Naive thymus-derived CD4-positive, alpha-beta T cell (primary cell): ENCODE results near the gene CLIC3. TPM values are rescaled to one million over a fixed set of nuclear protein-coding genes. Genes with fewer than 3 reads are reported as not detected.

Experiments used
- ATAC-seq: fragments of 150-1000 bp; cut with Tn5 transposase; 2 replicates; pipeline ENCODE4 v1.10.0; 2021; ENCODE audit warnings: mild to moderate bottlenecking, moderate library complexity
- CTCF ChIA-PET: fragments of 350-600 bp; sonication (Branson Sonifier 250); formaldehyde crosslinking; loops from one replicate; lab custom pipeline; 2021; ENCODE audit warnings: antibody characterized with exemption; lab: Charles Lee
- POLR2A ChIA-PET: fragments of 350-600 bp; sonication (Branson Sonifier 250); formaldehyde crosslinking; loops from one replicate; lab custom pipeline; 2021; ENCODE audit warnings: antibody characterized with exemption, inconsistent platforms; lab: Charles Lee
- DNase-seq, 9 donors: peaks; one replicate each; pipeline versions ENCODE4 v3.0.0 to v3.0.0-alpha.2; 2020 to 2022; ENCODE audit warnings: mixed read lengths in 1 of 9
- H3K27ac ChIP-seq: one replicate; pipeline ENCODE4 v1.7.0; 2013; ENCODE audit warnings: mild to moderate bottlenecking, low read depth, low read length, moderate library complexity
- H3K27me3 ChIP-seq, 2 donors: one replicate each; pipeline ENCODE4 v1.7.0; 2013; ENCODE audit warnings: low read length in 2 of 2, mild to moderate bottlenecking in 2 of 2, moderate library complexity in 2 of 2; ENCODE audit not compliant: control insufficient read depth in 2 of 2, insufficient read depth in 2 of 2
- H3K36me3 ChIP-seq, 3 experiments: 1 replicate in 2 of 3; 2 replicates in 1 of 3; pipeline ENCODE4 v1.7.0; 2013; ENCODE audit warnings: low read length in 3 of 3, mild to moderate bottlenecking in 3 of 3, moderate library complexity in 1 of 3; ENCODE audit not compliant: insufficient read depth in 3 of 3, control insufficient read depth in 2 of 3
- H3K4me1 ChIP-seq, 2 donors: one replicate each; pipeline ENCODE4 v1.7.0; 2013; ENCODE audit warnings: low read length in 2 of 2, mild to moderate bottlenecking in 2 of 2, moderate library complexity in 1 of 2; ENCODE audit not compliant: control insufficient read depth in 2 of 2, insufficient read depth in 2 of 2
- H3K4me3 ChIP-seq: 2 replicates; pipeline ENCODE4 v1.7.0; 2013; ENCODE audit warnings: mild to moderate bottlenecking, low read length
- H3K9me3 ChIP-seq, 3 experiments: 1 replicate in 2 of 3; 2 replicates in 1 of 3; pipeline ENCODE4 v1.7.0; 2013; ENCODE audit warnings: low read length in 3 of 3; ENCODE audit not compliant: control insufficient read depth in 2 of 3
- H3K27ac Mint-ChIP-seq, 9 donors: one replicate each; pipeline ENCODE4 v1.8.0; 2020 to 2022; ENCODE audit warnings: mixed read lengths in 9 of 9, mild to moderate bottlenecking in 8 of 9, moderate library complexity in 5 of 9, inconsistent platforms in 2 of 9
- H3K27me3 Mint-ChIP-seq, 5 donors: one replicate each; pipeline ENCODE4 v1.8.0; 2021 to 2022; ENCODE audit warnings: mixed read lengths in 5 of 5, mild to moderate bottlenecking in 1 of 5
- H3K36me3 Mint-ChIP-seq, 5 donors: one replicate each; pipeline ENCODE4 v1.8.0; 2020 to 2022; ENCODE audit warnings: mixed read lengths in 5 of 5, mild to moderate bottlenecking in 3 of 5, inconsistent platforms in 1 of 5
- H3K4me1 Mint-ChIP-seq, 7 donors: one replicate each; pipeline ENCODE4 v1.8.0; 2020 to 2022; ENCODE audit warnings: mixed read lengths in 7 of 7, mild to moderate bottlenecking in 3 of 7, inconsistent platforms in 1 of 7
- H3K4me3 Mint-ChIP-seq, 10 donors: one replicate each; pipeline ENCODE4 v1.8.0; 2020 to 2022; ENCODE audit warnings: mild to moderate bottlenecking in 10 of 10, mixed read lengths in 10 of 10, moderate library complexity in 6 of 10, inconsistent platforms in 2 of 10
- H3K9me3 Mint-ChIP-seq, 11 donors: one replicate each; pipeline ENCODE4 v1.8.0; 2020 to 2022; ENCODE audit warnings: mixed read lengths in 11 of 11, mild to moderate bottlenecking in 4 of 11, inconsistent platforms in 1 of 11, moderate library complexity in 1 of 11
- intact Hi-C, 2 donors: fragments of 100-400 bp; cut with micrococcal nuclease; formaldehyde crosslinking; loops; one replicate each; pipeline ENCODE4 v1.15.1; 2023
- polyA plus RNA-seq, 2 donors: library from polyadenylated mRNA; unstranded; fragments of 300-500 nt; fragmentation: Illumina TruSeq; gene quantifications; one replicate each; pipeline ENCODE4 v1.2.3, GENCODE V29; 2021
- total RNA-seq, 6 experiments: library from RNA in 5 of 6; stranded (reverse) in 5 of 6; gene quantifications; 1 replicate in 5 of 6; 2 replicates in 1 of 6; pipeline ENCODE4 v1.2.3 and lab custom pipeline; 2021 to 2026

CLIC3 gene
- total and polyA plus RNA-seq, 7 experiments from 2014 or later, result 0.31 to 13.0 (median 0.64) TPM; not detected in 1

DNA sequence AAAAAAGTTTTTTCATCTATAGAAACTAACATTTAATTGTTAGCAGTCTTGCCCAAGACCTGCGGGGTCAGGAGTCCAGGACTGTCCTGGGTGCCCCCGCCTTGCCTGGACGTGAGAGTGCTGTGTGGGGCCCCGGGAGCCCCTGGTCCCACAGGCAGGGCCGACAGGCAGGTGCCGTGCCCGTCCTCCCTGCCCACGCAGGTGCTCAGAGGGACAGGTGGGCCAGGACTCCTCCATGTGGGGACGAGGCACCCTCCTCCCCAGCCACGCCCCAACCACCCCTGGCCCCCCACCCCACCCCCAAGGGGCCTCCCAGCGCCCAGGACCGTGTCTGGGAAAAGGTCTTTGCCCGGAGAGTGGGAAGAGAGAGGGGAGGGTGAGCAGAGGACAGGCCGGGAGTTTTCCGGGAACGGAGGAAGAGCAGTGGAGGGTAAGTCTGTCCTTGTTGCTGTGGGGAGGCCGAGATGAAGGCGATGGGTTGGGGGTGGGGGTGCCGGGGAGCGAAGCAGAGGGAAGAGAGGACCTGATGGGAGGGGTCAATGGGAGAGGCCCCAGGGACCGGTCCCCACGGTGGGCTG, 47.0 kb downstream of the CLIC3 start:
- POLR2A ChIA-PET, result no interaction called here
- peak overlapping the region; percentile 81 for H3K27ac ChIP-seq
- no peaks in the 10 kb centered on the region for H3K36me3 ChIP-seq
- no peaks in the 10 kb centered on the region for H3K9me3 ChIP-seq
- H3K9me3 Mint-ChIP-seq, result no peaks in the 10 kb centered on the region
- ATAC-seq, result no peak
- peaks cover 0 to 17% (median 5%) of the 10 kb centered on the region in 7 donors for H3K4me1 Mint-ChIP-seq
- H3K4me3 Mint-ChIP-seq, result peak overlapping the region; percentile 73 to 89 (median 85)
- H3K27ac Mint-ChIP-seq, result peak overlapping the region in 8 of 9 donors; percentile 74 to 89 (median 86)
- intact Hi-C loops, result loop anchor here (1.0 to 10.0 kb wide), 5 partner anchors 29 to 275 kb away; partner anchors contain the start of genes CYSRT1 (in 1 of the 2), NDOR1 (in 1 of the 2), PAXX (in 1 of the 2) and RNF208 (in 1 of the 2)
- peaks cover 7 to 16% of the 10 kb centered on the region in 2 donors for H3K4me1 ChIP-seq
- peak overlapping the region; percentile 68 for H3K4me3 ChIP-seq
- CTCF ChIA-PET, result no interaction called here
- peak in 1 of 9 donors; percentile 8 for DNase-seq
- H3K27me3 Mint-ChIP-seq, result no peaks in the 10 kb centered on the region
- no peaks in the 10 kb centered on the region for H3K36me3 Mint-ChIP-seq
- H3K27me3 ChIP-seq, result no peaks in the 10 kb centered on the region

DNA sequence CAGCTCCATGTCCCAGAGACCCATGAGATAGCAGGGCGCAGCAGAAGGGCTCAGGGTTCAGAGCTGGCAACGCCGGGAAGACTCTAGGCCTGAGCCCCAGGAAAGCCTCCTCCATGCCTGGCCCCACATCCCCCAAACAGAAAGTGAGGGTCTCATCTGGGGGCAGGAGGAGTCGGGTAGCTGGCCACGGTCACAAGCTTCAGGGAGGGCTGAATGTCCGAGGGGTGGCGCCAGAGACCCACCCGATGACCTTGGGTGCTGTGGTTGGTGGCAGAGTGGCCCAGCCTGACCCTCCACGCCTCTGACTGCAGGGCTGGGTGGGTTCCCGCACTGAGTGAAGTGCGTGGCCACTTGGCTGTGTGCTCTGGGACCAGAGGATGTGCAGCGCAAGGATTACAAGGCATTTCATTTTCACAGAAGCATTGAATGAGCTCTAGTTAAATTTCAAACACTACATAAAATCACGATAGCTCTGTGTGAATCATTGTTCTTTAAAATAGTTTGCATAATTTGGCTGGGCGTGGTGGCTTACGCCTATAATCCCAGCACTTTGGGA, 48.3 kb downstream of the CLIC3 start:
- no peak overlapping the region for H3K4me3 ChIP-seq
- H3K4me1 Mint-ChIP-seq, result peaks cover 0 to 17% (median 5%) of the 10 kb centered on the region in 7 donors
- intact Hi-C loops, result loop anchor here (2.0 to 10.0 kb wide), 3 partner anchors 87 to 277 kb away; partner anchors contain the start of genes CYSRT1 (in 1 of the 2), NDOR1 (in 1 of the 2), RNF208 (in 1 of the 2) and RNF224 (in 1 of the 2)
- H3K4me1 ChIP-seq, result peaks cover 10 to 16% of the 10 kb centered on the region in 2 donors
- no peaks in the 10 kb centered on the region for H3K27me3 Mint-ChIP-seq
- H3K27ac Mint-ChIP-seq, result peak overlapping the region in 5 of 9 donors; percentile 9 to 83 (median 45)
- peak in 1 of 9 donors; percentile 3 for DNase-seq
- no peaks in the 10 kb centered on the region for H3K36me3 Mint-ChIP-seq
- peak overlapping the region in 9 of 10 donors; percentile 5 to 89 (median 53) for H3K4me3 Mint-ChIP-seq
- CTCF ChIA-PET, result interaction anchor here (0.8 to 1.4 kb wide), 2 partner anchors 80 to 87 kb away, joined by 3 read pairs; partner anchors contain the start of gene ABCA2
- no peak for ATAC-seq
- H3K36me3 ChIP-seq, result peaks cover 0 to 4% (median 0%) of the 10 kb centered on the region in 3 experiments
- H3K27me3 ChIP-seq, result no peaks in the 10 kb centered on the region
- POLR2A ChIA-PET, result interaction anchor here (0.9 to 1.8 kb wide), 5 partner anchors 10 to 105 kb away, joined by 3 to 4 read pairs (median 3); no protein-coding TSS in a partner anchor
- H3K9me3 Mint-ChIP-seq, result no peaks in the 10 kb centered on the region
- H3K9me3 ChIP-seq, result no peaks in the 10 kb centered on the region
- no peak overlapping the region for H3K27ac ChIP-seq

DNA sequence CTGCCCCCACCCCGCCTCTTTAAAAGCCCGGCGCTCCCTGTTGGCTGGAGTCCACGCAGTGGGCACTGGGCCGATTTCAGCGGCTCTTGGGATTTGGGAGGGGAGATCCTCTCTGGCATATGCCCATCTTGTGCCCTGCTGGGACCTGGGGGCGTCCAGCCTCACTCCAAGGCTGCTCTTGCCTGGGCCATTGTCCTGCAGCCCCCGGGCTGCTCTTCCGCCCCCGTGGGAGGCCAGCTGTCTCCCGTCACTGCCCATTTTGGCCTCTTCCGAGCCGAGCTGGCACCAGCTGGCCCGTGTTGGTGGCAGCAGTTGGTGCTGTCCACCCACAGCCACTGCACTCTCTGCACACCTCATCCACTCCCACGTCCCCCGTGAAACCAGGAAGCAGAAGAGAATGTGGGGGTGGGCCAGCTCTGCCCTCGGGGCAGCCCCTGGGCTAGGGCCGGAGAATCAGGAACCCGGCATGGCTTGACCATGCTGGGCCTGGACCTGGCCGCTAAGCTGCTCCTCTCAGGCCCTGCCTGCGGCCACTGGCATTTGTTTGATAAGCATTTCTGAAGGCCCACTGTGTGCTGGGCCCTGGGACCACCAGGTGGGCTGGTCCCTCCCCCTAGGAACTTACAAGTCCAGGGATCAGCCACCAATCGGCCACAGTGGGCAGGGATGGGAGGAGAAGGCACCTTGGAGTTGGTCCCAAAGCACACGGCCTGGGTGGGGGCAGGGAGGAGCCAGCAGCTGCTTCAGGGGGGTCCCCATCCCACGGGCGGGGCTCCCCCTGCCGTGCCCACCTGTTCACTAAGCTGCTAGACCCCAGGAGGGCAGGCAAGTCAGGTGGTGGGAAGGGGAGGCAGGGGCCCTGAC, 49.1 kb downstream of the CLIC3 start:
- ATAC-seq (no peak), DNase-seq (peak in 1 of 9 donors; percentile 3)
- intact Hi-C loops, result loop anchor here (10.0 kb wide), 2 partner anchors 258 to 278 kb away; partner anchors contain the start of genes CYSRT1 (in 1 of the 2), NDOR1 (in 1 of the 2), RNF208 (in 1 of the 2) and RNF224 (in 1 of the 2)
- H3K4me1 ChIP-seq, result peaks cover 10 to 16% of the 10 kb centered on the region in 2 donors
- ChIA-PET POLR2A (interaction anchor here (0.9 to 1.8 kb wide), 6 partner anchors 11 to 104 kb away, joined by 3 to 4 read pairs (median 3); no protein-coding TSS in a partner anchor), CTCF (interaction anchor here (0.8 to 1.4 kb wide), 2 partner anchors 81 to 88 kb away, joined by 3 read pairs; partner anchors contain the start of gene ABCA2)
- H3K9me3 ChIP-seq, result no peaks in the 10 kb centered on the region
- no peaks in the 10 kb centered on the region for H3K36me3 Mint-ChIP-seq
- no peak overlapping the region for H3K27ac ChIP-seq
- H3K4me3 Mint-ChIP-seq, result no peak overlapping the region
- H3K4me3 ChIP-seq, result no peak overlapping the region
- peaks cover 0 to 17% (median 5%) of the 10 kb centered on the region in 7 donors for H3K4me1 Mint-ChIP-seq
- H3K27ac Mint-ChIP-seq, result peak overlapping the region in 2 of 9 donors; percentile 24 to 52
- H3K36me3 ChIP-seq, result peaks cover 0 to 10% (median 0%) of the 10 kb centered on the region in 3 experiments
- no peaks in the 10 kb centered on the region for H3K27me3 ChIP-seq
- no peaks in the 10 kb centered on the region for H3K27me3 Mint-ChIP-seq
- H3K9me3 Mint-ChIP-seq, result no peaks in the 10 kb centered on the region

DNA sequence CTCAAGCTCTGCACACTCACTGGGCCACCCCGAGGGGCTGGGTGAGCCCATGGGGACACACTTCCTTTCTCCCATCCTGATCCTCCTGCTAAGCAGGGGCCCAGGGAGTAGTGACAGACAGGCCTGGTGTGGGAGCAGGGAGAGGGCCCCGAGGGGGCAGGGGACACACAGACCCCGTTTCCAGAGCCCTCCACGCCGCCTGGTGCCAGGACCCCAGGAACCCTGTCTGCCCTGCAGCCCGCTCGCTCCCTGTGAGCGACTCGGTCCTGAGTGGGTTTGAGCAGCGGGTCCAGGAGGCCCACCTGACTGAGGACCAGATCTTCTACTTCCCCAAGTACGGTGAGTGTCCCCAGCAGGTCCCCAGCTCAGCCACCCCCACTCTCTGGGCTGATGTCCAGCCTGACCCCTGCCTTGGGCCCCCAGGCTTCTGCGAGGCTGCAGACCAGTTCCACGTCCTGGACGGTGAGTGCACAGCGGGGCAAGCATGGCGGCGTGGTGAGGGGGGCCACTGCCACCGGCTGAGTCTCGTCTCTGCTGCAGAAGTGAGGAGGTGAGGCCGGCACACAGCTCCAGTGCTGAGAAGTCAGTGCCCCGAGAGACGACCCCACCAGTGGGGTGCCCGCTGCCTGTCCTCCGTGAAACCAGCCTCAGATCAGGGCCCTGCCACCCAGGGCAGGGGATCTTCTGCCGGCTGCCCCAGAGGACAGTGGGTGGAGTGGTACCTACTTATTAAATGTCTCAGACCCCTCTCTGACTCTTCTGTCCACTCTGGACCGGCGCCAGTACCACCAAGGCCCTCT, 49.9 kb downstream of the CLIC3 start:
- peaks cover 10 to 16% of the 10 kb centered on the region in 2 donors for H3K4me1 ChIP-seq
- CTCF ChIA-PET, result no interaction called here
- H3K9me3 ChIP-seq, result no peaks in the 10 kb centered on the region
- no peak for ATAC-seq
- Mint-ChIP-seq H3K36me3 (peaks cover 0 to 3% (median 0%) of the 10 kb centered on the region in 5 donors), H3K4me3 (peak overlapping the region in 1 of 10 donors; percentile 58), H3K4me1 (peaks cover 0 to 19% (median 5%) of the 10 kb centered on the region in 7 donors), H3K27me3 (no peaks in the 10 kb centered on the region), H3K9me3 (no peaks in the 10 kb centered on the region), H3K27ac (no peak overlapping the region)
- POLR2A ChIA-PET, result interaction anchor here (0.9 to 1.8 kb wide), 3 partner anchors 98 to 106 kb away, joined by 3 read pairs; no protein-coding TSS in a partner anchor
- no peak overlapping the region for H3K4me3 ChIP-seq
- no peak for DNase-seq
- intact Hi-C loops, result loop anchor here (10.0 kb wide), 2 partner anchors 258 to 278 kb away; partner anchors contain the start of genes CYSRT1 (in 1 of the 2), NDOR1 (in 1 of the 2), RNF208 (in 1 of the 2) and RNF224 (in 1 of the 2)
- H3K27ac ChIP-seq, result no peak overlapping the region
- H3K36me3 ChIP-seq, result peaks cover 0 to 19% (median 2%) of the 10 kb centered on the region in 3 experiments
- no peaks in the 10 kb centered on the region for H3K27me3 ChIP-seq

DNA sequence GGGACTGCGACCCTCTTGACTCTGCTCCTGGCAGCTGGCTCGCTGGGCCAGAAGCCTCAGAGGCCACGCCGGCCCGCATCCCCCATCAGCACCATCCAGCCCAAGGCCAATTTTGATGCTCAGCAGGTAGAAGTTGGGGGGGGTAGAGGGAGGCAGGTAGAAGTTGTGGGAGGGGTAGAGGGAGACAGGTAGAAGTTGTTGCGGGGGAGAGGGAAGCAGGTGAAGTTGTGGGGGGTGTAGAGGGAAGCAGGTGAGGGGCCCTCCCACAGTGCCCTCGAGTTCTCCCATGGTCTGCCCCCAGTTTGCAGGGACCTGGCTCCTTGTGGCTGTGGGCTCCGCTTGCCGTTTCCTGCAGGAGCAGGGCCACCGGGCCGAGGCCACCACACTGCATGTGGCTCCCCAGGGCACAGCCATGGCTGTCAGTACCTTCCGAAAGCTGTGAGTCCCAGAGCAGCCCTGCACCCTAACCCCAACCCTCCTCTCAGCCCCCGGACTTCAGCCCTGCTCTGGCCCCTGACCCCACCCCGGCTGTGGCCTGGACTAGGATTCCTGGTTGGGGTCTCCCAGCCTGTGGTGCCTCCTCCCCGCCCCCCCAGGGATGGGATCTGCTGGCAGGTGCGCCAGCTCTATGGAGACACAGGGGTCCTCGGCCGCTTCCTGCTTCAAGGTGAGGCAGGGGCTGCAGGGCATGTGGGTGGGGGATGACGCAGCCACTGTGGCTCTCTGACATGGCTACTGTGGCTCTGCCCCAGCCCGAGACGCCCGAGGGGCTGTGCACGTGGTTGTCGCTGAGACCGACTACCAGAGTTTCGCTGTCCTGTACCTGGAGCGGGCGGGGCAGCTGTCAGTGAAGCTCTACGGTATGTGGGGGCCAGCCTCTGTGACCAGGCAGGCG, 50.8 kb downstream of the CLIC3 start:
- Histone ChIP-seq H3K4me3 (peak overlapping the region; percentile 19), H3K9me3 (no peaks in the 10 kb centered on the region), H3K36me3 (peaks cover 0 to 27% (median 6%) of the 10 kb centered on the region in 3 experiments), H3K27ac (no peak overlapping the region), H3K4me1 (peaks cover 10 to 16% of the 10 kb centered on the region in 2 donors), H3K27me3 (no peaks in the 10 kb centered on the region)
- Mint-ChIP-seq H3K4me3 (peak overlapping the region in 3 of 10 donors; percentile 66 to 84 (median 77)), H3K27ac (peak overlapping the region in 2 of 9 donors; percentile 9 to 80), H3K27me3 (no peaks in the 10 kb centered on the region), H3K4me1 (peaks cover 0 to 19% (median 5%) of the 10 kb centered on the region in 7 donors), H3K36me3 (peaks cover 0 to 3% (median 0%) of the 10 kb centered on the region in 5 donors), H3K9me3 (peaks cover 0 to 2% (median 0%) of the 10 kb centered on the region in 11 donors)
- intact Hi-C loops, result loop anchor here (2.0 to 10.0 kb wide), 4 partner anchors 89 to 279 kb away; partner anchors contain the start of genes CYSRT1 (in 1 of the 2), NDOR1 (in 1 of the 2), RNF208 (in 1 of the 2) and RNF224 (in 1 of the 2)
- POLR2A ChIA-PET, result interaction anchor here (0.9 to 1.5 kb wide), 2 partner anchors 47 to 107 kb away, joined by 3 to 5 read pairs; partner anchors contain the start of gene PAXX
- no peak for DNase-seq
- CTCF ChIA-PET, result no interaction called here
- no peak for ATAC-seq
